Measurements from ENCODE around the gene GRID1.

GRID1 gene

DNA sequence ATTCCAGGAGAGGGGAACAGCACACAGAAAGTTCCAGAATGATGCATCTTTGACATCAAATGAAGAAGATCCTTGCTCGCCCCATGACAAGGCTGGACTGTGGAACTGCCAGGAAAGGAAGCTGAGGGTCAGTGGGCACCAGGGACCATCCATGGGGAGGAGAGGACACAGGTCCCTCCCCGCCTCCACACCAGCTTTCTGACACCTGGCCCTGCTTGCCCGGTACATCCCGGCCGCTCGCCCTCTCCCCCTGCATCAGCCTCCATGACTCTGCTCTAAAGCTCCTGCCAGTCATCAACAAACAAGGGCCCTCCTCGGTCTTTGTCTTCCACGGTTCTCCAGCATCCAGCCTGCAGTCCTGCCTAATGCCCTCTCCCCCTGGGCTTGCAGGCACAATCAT lies 222.3 kb downstream of the GRID1 start:
- DNase-seq (ENCODE audit: low read depth, low spot score): no peak

DNA sequence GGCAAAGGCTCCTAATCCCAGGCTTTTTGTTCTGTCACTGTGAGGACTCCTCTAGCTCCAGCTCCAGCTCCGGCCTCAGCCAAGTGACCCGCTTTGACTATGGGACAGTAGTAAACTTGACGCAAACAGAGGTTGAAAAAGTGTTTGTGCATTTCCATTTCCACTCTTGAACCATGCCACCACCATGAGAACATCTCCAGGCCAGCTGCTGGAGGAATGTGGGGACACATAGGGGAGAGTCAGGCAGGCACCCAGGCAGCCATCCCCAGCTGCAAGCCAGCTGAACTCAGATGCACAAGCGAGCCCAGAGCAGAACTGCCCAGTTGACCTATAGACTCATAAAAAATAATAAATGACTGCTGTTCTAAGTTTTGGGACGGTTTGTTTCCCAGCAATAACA lies 224.7 kb downstream of the GRID1 start:
- DNase-seq (ENCODE audit: low read depth, low spot score): no peak

DNA sequence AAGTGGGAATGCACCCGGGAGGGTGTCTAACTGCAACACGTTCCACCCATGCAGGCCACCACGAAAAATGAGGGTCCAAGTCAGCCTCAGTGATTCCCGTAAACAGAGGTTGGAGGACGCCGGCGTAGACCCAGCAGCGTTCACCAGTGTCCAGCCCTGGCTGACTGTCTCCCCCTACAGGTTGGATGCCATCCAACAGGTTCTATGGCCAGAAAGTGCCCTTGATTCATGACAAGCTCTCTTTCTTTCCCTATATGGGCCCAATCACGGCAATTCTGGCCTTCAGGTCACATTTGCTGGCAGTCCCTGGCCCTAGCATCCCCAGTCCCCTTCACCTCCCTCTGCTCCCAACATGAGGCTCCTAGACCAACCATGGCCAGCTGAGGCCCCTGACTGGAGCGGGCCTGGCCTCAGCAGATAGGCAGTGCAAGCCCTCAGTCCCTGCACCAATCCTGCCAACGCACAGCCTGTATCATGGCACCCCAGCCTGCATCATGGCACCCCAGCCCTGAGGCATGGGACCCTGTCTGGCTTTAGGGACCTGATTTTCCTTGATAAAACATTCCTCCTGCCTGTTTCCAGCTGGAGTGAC lies 227.4 kb downstream of the GRID1 start:
- peak; percentile 59 for DNase-seq (ENCODE audit: low read depth, low spot score)

DNA sequence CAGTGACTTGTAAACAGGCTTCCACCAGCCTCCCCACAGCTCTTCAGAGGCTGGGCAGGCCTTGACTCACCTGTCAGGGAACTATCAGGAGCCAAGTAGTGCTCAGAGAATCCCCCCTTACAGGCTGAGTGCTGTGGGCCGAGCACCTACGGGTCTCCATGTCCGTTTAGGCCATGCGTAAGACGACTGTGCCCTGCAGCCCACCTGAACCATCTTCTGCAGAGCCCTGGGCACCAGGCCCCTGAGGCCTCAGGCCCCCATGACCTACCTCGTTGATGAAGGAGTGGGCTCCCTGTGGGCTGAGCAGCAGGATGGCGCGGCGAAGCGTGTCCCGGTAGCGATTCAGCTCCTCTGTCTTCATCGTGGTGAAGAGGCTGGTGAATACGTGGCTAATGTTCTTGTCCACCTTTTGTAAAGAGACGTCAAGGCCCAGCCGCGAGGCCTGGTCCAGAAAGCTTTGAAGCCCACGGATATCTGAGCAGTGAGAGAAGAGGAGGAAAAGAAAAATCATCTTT lies 228.0 kb downstream of the GRID1 start:
- DNase-seq (ENCODE audit: low read depth, low spot score): no peak

DNA sequence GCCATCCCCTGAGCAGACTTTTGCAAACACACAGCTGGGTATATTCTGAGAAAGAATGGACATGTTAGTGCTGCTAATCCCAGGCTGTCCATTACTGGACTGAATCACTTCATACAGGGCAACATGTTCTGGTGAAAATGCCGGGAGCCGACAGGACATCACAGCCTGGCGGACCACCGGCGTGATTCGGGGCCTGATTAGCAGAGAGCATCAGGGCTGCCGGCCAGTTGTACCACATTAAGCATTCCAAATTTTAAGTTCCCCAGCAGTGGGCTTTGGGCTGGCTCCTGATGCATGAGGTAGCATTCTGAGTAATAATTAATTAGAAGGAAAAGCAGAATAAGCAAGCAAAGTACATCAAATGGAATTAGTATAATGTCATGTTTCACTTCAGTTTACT lies 229.0 kb downstream of the GRID1 start:
- no peak for DNase-seq (ENCODE audit: low read depth, low spot score)

DNA sequence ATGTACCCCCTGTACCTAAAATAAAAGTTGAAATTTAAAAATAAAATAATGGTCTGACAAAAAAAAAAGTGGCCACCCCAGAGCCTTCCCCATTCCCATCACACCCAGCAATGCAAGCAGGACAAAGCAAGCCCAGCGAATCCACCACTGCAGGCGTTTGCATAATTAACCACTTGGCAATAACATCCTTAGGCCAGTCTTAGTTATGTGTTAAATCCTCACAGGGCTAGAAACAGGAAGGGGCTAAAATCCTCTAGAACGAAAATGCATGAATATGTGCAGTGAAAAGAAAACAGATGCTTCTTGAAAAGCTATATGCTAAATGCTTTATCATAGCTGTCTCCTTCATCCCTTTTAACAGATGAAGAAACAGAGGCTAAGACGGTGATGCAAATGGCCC lies 229.7 kb downstream of the GRID1 start:
- DNase-seq (ENCODE audit: low read depth, low spot score): no peak

DNA sequence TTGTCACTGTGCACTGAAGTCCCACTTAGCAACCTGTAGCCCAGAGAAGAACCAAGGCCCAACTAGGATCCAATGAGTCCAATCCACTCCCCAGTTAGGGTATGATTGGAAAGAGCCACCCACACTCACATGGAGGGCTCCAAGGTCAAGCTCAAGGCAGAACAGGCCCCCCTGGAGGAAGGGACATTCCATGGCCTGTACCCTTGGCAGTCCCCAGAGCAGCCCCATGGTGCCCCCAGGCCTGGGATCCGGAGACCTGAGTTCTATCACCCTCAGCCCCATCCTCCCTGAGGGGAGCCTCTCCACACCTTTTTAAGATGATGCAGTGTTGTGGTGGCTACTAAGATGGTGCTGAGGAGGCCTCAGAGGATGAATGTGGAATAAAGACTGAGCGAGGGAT lies 231.4 kb downstream of the GRID1 start:
- no peak for DNase-seq (ENCODE audit: low read depth, low spot score)

DNA sequence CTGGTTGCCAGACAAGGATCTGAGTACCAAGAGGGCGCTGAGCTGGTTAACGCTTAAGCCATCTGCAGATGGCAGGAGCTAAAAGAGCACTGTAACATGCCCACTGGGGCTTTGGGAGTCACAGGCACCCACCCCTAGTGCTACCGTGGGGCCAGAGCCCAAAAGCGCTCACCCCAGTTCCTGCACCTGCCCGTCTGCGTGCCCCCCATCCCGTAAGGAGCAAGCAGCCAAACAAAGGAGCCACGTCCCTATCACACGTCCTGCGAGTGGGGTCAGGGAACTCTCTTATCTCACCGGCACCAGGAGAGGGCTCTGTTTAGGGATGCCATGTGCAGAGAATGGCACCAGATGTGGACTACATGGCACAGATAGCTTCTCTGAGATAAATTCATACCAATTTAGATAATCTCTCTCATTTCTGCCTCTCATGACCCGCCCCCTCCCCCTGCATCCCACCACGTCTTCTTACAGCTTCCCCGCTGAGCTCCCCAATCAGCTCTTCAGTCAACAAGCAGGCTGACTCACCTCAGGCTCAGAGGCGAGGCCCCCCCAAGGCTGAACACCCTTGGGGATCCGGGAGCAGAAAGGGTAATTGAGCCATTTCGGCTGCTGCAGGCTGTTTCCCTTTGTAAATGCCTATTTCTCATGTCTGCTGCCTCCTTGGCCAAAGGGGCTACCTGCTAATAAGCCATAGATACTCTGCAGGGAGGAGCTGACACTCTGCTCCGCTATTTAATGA lies 235.7 kb downstream of the GRID1 start:
- DNase-seq (ENCODE audit: low read depth, low spot score): no peak

DNA sequence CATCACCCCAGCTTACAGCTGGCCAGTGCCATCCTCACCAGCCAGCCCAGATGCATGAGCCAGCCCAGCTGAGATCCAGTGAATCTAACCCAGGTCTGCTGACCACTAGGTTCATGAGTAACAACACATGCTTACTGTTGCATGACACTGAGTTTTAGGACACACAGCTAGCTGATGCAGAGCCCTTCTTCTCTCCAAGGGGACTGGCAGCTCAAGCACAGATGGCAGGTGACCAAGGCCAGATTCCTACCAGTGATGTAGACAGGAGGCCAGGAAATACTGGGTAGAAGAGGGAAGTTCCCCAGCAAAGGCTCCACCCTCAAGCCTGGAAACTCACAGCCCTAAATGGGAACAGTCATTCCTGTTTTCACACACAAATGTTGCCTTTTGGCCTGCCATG lies 236.6 kb downstream of the GRID1 start:
- DNase-seq (ENCODE audit: low read depth, low spot score): no peak

DNA sequence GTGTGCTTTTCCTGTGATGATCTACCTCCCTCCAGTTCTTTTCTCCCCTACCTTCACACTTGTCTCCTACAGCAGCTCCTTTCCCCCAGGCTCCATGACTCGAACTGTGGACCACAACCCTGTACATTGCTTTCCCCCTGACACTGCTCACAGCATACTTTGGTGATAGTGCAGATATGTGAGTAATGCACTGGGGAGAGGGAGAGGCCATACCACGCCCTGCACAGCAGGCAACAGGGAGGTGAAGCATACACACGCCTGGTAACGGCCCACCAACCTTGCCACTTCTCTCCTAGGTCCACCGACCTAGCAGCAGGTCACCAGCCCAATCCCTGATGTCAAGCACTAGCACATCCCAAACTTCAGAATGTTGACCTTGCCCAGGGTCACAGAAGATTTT lies 238.2 kb downstream of the GRID1 start:
- no peak for DNase-seq (ENCODE audit: low read depth, low spot score)

DNA sequence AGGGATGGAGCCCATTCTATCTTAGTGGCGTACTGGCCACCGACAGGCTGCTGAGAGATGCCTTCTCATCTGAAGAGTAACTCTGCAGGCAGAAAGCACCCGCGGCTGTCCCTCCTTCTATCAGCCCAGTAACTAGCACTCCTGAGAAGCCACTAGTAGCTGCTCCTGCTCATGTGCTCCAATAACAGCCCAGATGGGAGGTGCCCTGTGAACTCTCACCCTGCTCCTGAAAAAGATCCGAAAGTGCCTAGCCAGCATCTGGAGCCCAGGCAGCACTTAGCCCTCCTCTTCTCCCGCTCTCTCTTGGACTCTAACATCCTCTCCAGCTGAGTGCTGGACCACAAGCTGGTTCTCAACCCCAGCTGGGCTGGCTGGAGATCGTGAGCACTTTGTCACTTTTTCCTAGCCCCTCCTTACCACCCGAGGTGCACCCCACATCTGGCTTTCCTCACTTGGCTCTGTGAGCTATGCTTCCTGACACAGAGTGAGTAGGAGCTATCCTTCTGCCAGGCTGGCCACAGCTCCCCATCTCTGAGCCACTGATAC lies 239.2 kb downstream of the GRID1 start:
- DNase-seq (ENCODE audit: low read depth, low spot score): no peak

DNA sequence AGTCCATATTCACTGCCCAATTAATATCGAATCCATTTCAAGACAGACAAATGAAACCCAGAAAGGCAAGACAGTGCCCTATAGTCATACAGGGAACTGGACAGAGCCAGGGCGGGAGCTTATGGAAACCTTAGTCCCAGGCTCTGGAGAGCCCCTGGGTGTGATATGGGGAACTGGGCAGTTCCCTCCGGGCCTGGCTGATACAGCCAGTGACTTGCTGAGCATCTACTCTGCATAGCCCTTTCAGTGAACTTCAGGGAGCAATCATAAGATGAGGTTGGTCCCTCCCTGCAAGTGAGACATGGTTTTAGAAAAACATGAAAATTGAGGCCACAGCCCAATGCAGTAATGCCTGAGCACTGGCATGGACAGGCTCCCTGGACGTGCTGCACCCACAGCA lies 241.9 kb downstream of the GRID1 start:
- no peak for DNase-seq (ENCODE audit: low read depth, low spot score)

DNA sequence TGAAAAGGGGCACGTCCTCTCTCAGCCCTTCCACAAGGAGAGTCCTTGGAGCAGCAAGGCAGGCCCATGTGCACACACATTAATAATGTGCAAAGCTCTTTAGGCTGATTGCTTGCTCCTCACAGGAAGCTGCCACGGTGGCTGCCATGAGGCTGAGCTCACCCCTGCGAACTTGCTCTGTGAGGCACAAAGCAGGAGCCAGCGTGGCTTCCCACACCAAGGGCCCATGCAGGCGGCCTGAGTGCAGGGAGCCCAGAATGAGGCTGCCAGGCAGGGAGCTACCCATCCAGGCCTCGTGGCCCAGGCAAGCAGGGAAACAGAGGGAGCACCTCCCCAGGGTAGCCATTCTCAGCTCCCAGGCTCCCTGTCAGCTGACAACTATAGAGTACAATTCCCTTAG lies 242.9 kb downstream of the GRID1 start:
- DNase-seq (ENCODE audit: low read depth, low spot score): no peak

DNA sequence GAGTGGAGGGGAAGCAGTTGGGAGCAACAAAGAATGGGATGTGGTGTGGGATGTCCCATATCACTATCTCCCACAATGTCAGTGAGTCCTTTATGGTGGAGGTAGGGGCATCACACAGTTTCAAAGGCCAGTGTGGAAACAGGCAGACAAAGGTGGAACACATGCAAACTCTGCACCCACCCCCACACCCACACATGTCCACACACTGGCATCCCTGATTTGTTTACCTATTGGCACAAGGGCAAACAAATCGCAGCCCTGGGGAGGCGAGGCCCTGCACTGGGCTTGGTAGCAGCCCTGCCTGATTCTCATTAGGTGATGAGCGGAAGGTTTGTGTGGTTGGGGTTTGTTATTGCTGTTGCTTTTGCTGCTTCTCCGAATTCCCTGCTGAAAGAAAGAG lies 243.3 kb downstream of the GRID1 start:
- DNase-seq (ENCODE audit: low read depth, low spot score): no peak

DNA sequence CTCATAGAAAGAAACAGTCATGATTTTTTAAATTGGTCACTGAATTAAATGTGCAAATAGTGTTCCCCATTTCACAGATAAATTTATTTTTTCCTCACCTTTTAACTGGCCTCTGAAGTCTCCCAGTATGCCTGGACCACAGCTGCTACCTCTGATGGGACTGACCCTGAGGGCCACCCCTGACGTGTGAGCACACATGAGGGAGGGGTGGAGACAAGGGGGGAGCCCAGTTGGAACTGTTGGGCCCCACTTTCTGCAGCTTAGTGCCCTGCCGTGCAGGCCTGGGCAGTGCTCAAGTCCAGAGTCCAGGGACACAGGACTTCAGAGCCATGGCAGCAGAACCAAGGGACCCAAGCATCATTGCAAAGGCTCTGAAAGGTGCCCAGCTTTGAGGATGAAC lies 243.9 kb downstream of the GRID1 start:
- DNase-seq (ENCODE audit: low read depth, low spot score): no peak

DNA sequence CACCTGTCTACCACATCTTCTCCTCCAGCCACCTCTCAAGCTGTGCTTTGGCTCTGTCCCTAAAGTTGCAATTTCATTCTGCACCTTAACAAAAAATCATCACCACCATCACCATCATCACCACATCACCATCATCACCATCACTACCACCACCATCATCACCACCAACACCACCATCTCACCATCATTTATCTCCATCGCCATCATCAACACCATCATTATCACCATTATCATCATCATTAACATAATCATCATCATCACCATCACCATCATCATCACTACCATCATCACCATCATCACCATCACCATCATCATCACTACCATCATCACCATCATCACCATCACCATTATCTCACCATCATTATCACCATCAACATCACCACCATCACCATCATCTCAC lies 245.4 kb downstream of the GRID1 start:
- DNase-seq (ENCODE audit: low read depth, low spot score): no peak

DNA sequence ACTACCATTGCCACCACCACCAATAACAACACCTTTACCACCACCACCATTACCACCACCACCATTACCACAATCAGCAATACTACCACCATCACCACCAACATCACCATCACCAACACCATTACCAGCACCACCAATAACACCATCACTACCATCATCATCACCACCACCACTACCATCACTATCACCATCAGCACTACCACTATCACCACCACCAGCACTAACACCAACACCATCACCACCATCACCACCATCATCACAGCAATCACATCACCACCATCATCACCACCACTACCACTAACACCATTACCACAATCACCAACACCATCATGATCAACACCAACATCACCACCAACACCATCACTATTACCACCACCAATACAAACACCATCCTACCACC lies 249.5 kb downstream of the GRID1 start:
- no peak for DNase-seq (ENCODE audit: low read depth, low spot score)

DNA sequence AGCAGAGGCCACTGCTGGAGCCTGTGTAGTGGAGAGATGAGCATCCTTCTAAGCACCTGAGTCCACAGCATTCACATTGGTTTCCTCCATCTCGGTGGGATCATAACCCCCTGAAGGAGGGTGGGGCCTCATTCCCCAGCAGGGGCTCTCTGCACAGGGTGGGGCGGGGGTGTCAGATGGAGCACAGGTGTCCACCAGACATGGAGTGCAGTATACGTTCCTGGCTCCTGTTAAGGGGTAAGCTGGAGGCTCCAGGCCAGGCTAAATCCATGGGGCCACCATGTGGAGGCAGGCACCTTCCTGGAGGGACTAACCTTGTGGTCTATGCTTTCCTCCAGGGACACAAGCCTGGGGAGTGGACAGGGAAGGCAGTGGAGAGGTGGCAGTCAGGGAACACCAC lies 252.6 kb downstream of the GRID1 start:
- no peak for DNase-seq (ENCODE audit: low read depth, low spot score)

DNA sequence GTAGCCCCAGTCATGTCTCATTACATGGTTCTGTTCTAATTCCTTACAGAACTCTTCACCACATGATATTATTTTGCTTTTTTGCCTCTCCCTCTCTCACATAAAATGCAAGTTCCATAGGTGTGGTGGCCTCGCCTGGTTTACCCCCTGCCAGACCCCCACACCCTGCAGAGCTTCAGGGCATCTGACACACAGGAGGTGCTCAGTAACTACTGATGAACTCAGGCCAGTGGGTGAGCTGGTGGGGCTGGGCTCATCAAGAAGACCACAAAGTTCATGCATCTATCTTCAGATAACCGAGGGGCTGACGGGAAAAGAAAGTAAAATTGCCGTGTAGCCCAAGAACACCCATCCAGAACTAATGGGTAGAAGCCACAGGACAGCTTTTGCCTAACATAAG lies 253.1 kb downstream of the GRID1 start:
- DNase-seq (ENCODE audit: low read depth, low spot score): no peak

DNA sequence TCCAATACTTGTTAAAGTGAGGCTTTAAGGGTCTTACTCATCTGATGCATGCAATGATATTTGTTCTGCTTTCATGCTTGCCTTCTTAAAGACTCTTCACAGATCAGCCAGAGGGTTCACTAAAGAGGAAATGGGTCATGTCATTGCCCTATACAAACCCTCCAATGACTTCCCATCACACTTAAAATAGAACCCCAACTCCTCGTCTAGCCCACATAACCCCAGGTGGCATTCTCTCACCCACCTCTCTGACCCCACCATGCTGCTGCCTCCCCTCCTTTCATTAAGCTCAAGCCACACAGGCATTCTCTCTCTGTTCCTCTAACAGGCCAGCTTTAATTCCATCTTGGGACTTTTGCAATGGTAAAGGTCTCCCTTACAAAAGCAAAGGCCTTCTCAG lies 253.6 kb downstream of the GRID1 start:
- DNase-seq (ENCODE audit: low read depth, low spot score): no peak

DNA sequence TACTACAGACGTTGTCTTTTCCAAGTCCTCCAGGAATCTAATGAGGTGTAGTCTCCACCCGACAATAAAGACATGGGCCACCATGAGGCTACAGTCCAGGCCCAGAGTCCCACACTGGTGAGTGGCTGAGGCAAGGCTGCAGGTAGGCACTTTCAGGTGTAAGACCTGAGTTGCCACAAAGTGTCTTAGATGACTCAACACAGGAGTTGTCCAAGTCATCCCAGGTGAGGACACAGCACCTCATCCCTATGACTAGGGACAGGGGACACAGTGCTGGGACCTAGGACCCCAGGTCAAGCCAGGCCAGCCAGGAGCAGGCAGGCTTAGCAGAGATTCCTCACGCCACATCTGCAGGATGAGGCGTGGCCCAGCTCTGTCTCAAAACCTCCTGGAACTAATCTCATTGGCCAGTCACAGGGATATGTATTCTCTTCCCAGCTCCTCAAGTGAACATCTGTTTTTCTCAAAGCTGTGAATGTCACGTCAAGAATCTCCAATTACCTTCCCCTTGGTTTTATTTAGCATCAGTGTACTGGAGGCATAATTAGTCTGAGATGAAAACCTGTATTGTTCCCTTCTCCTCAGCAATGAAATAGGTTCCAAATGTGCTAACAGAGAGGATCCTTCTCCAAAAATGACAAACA lies 254.6 kb downstream of the GRID1 start:
- no peak for DNase-seq (ENCODE audit: low read depth, low spot score)

DNA sequence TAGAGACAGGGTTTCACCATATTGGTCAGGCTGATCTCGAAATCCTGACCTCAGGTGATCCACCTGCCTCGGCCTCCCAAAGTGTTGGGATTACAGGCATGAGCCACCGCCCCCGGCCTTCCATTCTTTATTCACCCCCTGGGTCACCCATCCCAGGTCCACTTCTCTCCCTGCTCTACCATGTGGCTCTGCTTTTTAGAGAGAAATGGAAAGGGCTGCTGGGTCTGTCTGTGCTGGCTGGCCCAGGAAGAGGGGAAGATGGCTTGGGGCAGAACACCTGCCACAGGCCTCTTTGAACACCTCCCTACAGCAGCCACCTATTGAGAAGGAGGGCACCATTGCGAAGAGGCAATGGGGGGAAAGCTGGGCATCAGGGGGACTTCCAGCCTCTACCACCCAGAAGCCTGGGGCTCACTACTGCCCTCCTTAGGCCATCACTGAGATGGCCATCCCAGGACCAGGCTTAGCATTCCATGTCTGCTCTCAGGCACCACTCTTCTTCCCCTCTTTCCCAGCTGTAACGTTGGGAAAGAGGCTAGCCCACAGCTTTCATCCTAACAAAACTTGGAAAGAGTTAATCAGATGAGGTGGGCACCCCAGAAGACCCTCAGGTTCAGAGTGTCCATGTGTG lies 256.3 kb downstream of the GRID1 start:
- DNase-seq (ENCODE audit: low read depth, low spot score): no peak

Measured in ELF-1 (cell line).